Glomerular endothelial cell (primary cell): Measurements from ENCODE around the gene DYNLT1. TPM values are rescaled to one million over a fixed set of nuclear protein-coding genes. Genes with fewer than 3 reads are reported as not detected.
"Not testable (repeated sequence)": the region's sequence is repeated elsewhere in the genome, so short reads cannot be mapped to it uniquely, and the experiment has no call there.

ENCODE experiments used
- DNase-seq: peaks from one replicate; pipeline ENCODE4 v3.0.0-alpha.2; 2011; ENCODE audit warnings: low read depth, low spot score; ENCODE audit errors: extremely low read depth
- total RNA-seq: library from RNA; depleted of rRNA; stranded (reverse); fragments of >200 nt; gene quantifications from 2 replicates; pipeline ENCODE4 v1.2.3, GENCODE V29; 2015

DYNLT1 gene
- total RNA-seq, 1 donor from 2014 or later, result 193 TPM

GRCh38 chr6:158624684-158625682 is 19.6 kb downstream of the DYNLT1 start:
- no peak for DNase-seq

GRCh38 chr6:158622545-158623190 is 21.9 kb downstream of the DYNLT1 start:
- DNase-seq, result no peak

- DNase-seq, result no peak
Observed at GRCh38 chr6:158621694-158622544, 22.6 kb downstream of the DYNLT1 start.

- no peak for DNase-seq
Observed at GRCh38 chr6:158620963-158621693, 23.4 kb downstream of the DYNLT1 start.

GRCh38 chr6:158619922-158620801 is 24.4 kb downstream of the DYNLT1 start:
- DNase-seq, result no peak

GRCh38 chr6:158618289-158618688 is 26.3 kb downstream of the DYNLT1 start:
- not testable (repeated sequence) for DNase-seq

- DNase-seq, result not testable (repeated sequence)
Observed at GRCh38 chr6:158614606-158615005, 29.9 kb downstream of the DYNLT1 start.

- no peak for DNase-seq
Observed at GRCh38 chr6:158611541-158612370, 32.8 kb downstream of the DYNLT1 start.

GRCh38 chr6:158611039-158611438 is 33.5 kb downstream of the DYNLT1 start:
- DNase-seq, result no peak

GRCh38 chr6:158610319-158610968 is 34.1 kb downstream of the DYNLT1 start:
- DNase-seq, result no peak

- no peak for DNase-seq
Observed at GRCh38 chr6:158609455-158610155, 34.9 kb downstream of the DYNLT1 start.

GRCh38 chr6:158608221-158608620 is 36.3 kb downstream of the DYNLT1 start:
- no peak for DNase-seq

GRCh38 chr6:158607411-158608170 is 37.0 kb downstream of the DYNLT1 start:
- DNase-seq, result no peak

GRCh38 chr6:158606935-158607334 is 37.6 kb downstream of the DYNLT1 start:
- no peak for DNase-seq

- not testable (repeated sequence) for DNase-seq
Observed at GRCh38 chr6:158606011-158606410, 38.5 kb downstream of the DYNLT1 start.

- peak; percentile 47 for DNase-seq
Observed at GRCh38 chr6:158605266-158605878, 39.2 kb downstream of the DYNLT1 start.
